HAP-1 (cell line): ENCODE results near the gene CT45A10.
"Not testable (repeated sequence)": the region's sequence is repeated elsewhere in the genome, so short reads cannot be mapped to it uniquely, and the experiment has no call there.

Source experiments
- DNase-seq, 2 experiments: peaks; one replicate each; pipeline ENCODE4 v3.0.0-alpha.2; 2016 to 2020; ENCODE audit warnings: low spot score in 2 of 2
- H3K27me3 ChIP-seq: fragments of 250-450 bp; sonication (Bioruptor Pico); 2 replicates; pipeline ENCODE4 v1.5.1; 2020; ENCODE audit warnings: low read depth, mild to moderate bottlenecking, moderate library complexity
- H3K36me3 ChIP-seq: fragments of 250-450 bp; sonication (Bioruptor Pico); replicated peaks from 2 replicates; pipeline ENCODE4 v1.5.1; 2020; ENCODE audit warnings: mild to moderate bottlenecking
- H3K4me1 ChIP-seq: fragments of 250-450 bp; sonication (Bioruptor Pico); 2 replicates; pipeline ENCODE4 v1.5.1; 2020; ENCODE audit warnings: mild to moderate bottlenecking
- H3K4me3 ChIP-seq: fragments of 250-450 bp; sonication (Bioruptor Pico); 2 replicates; pipeline ENCODE4 v1.5.1; 2020; ENCODE audit warnings: mild to moderate bottlenecking, moderate library complexity
- H3K9me3 ChIP-seq: fragments of 250-450 bp; sonication (Bioruptor Pico); 2 replicates; pipeline ENCODE4 v1.5.1; 2020; ENCODE audit warnings: mild to moderate bottlenecking, moderate library complexity
- in situ Hi-C: fragments of 300-500 bp; cut with MboI; formaldehyde crosslinking; loops from 3 replicates; pipeline ENCODE4 v1.14.3; 2020; ENCODE audit warnings: low sequenced_read_pairs, inconsistent platforms, mixed read lengths

Gene CT45A10

GRCh38 chrX:135893294-135893817 lies at the start of gene CT45A10, which contains the start of gene SAGE1:
TSS of gene CT45A10 (minus strand) at chrX:135893444. CDS start at chrX:135885344, 8,100 bp downstream.
TSS of gene SAGE1 (plus strand) at chrX:135893716. CDS start at chrX:135896243, 2,527 bp downstream.
- H3K4me3 ChIP-seq, result no peak within 1 kb of the TSS
- DNase-seq, result no peak
- no peaks in the 10 kb centered on the region for H3K36me3 ChIP-seq
- H3K27me3 ChIP-seq, result 0 out of 2 replicates have a peak, but pooled peaks cover 10% of the 10 kb centered on the region
- H3K4me1 ChIP-seq, result no peaks in the 10 kb centered on the region
- in situ Hi-C loops, result no loop called here
- no peaks in the 10 kb centered on the region for H3K9me3 ChIP-seq

GRCh38 chrX:135931644-135932487 lies 38.6 kb upstream of the CT45A10 start:
- Histone ChIP-seq H3K4me1 (no peaks in the 10 kb centered on the region), H3K4me3 (no peak overlapping the region), H3K27me3 (no peaks in the 10 kb centered on the region), H3K9me3 (no peaks in the 10 kb centered on the region), H3K36me3 (no peaks in the 10 kb centered on the region)
- in situ Hi-C loops, result no loop called here
- peak; percentile 59 to 77 for DNase-seq

GRCh38 chrX:135927897-135928296 lies 34.7 kb upstream of the CT45A10 start:
- no peak for DNase-seq
- Histone ChIP-seq H3K27me3 (no peaks in the 10 kb centered on the region; the same call in 1 of the 2 replicates), H3K36me3 (no peaks in the 10 kb centered on the region), H3K9me3 (no peaks in the 10 kb centered on the region), H3K4me3 (no peak overlapping the region), H3K4me1 (no peaks in the 10 kb centered on the region)
- in situ Hi-C loops, result no loop called here

GRCh38 chrX:135923353-135923752 lies 30.1 kb upstream of the CT45A10 start:
- Histone ChIP-seq H3K4me1 (no peaks in the 10 kb centered on the region), H3K27me3 (no peaks in the 10 kb centered on the region; the same call in 1 of the 2 replicates), H3K36me3 (no peaks in the 10 kb centered on the region), H3K4me3 (no peak overlapping the region), H3K9me3 (no peaks in the 10 kb centered on the region)
- in situ Hi-C loops, result no loop called here
- peak in 1 of 2 experiments; percentile 22 for DNase-seq

- in situ Hi-C loops, H3K4me1 ChIP-seq, H3K9me3 ChIP-seq, DNase-seq, H3K4me3 ChIP-seq, H3K27me3 ChIP-seq, H3K36me3 ChIP-seq: not testable (repeated sequence)
Measured at GRCh38 chrX:135920516-135920915, 27.3 kb upstream of the CT45A10 start.

GRCh38 chrX:135914404-135914803 lies 21.2 kb upstream of the CT45A10 start:
- Histone ChIP-seq H3K4me1 (no peaks in the 10 kb centered on the region), H3K9me3 (no peaks in the 10 kb centered on the region), H3K4me3 (no peak overlapping the region), H3K36me3 (no peaks in the 10 kb centered on the region), H3K27me3 (peaks cover 7% of the 10 kb centered on the region)
- DNase-seq, result no peak
- in situ Hi-C loops, result no loop called here

GRCh38 chrX:135910251-135910650 lies 17.0 kb upstream of the CT45A10 start:
- Histone ChIP-seq H3K27me3 (peaks cover 7% of the 10 kb centered on the region), H3K4me3 (no peak overlapping the region), H3K9me3 (no peaks in the 10 kb centered on the region), H3K4me1 (no peaks in the 10 kb centered on the region), H3K36me3 (no peaks in the 10 kb centered on the region)
- in situ Hi-C loops, result no loop called here
- DNase-seq, result no peak

- no peak for DNase-seq
- Histone ChIP-seq H3K27me3 (0 out of 2 replicates have a peak, but pooled peaks cover 10% of the 10 kb centered on the region), H3K9me3 (no peaks in the 10 kb centered on the region), H3K36me3 (no peaks in the 10 kb centered on the region), H3K4me1 (no peaks in the 10 kb centered on the region), H3K4me3 (no peak overlapping the region)
- in situ Hi-C loops, result no loop called here
Measured at GRCh38 chrX:135892781-135893180, 463 bp downstream of the CT45A10 start.

GRCh38 chrX:135890087-135890585 lies 3.1 kb downstream of the CT45A10 start:
- 0 out of 2 replicates have a peak, but pooled peaks cover 5% of the 10 kb centered on the region for H3K27me3 ChIP-seq
- in situ Hi-C loops, result no loop called here

GRCh38 chrX:135888976-135889375 lies 4.3 kb downstream of the CT45A10 start:
- DNase-seq, result peak; percentile 14 to 84
- H3K27me3 ChIP-seq, H3K4me1 ChIP-seq, in situ Hi-C loops, H3K4me3 ChIP-seq, H3K36me3 ChIP-seq, H3K9me3 ChIP-seq: not testable (repeated sequence)

More at GRCh38 chrX:135890087-135890585, 3.1 kb downstream of the CT45A10 start:
- DNase-seq, result no peak
- H3K36me3 ChIP-seq, result no peaks in the 10 kb centered on the region
- no peaks in the 10 kb centered on the region for H3K4me1 ChIP-seq
- no peak overlapping the region for H3K4me3 ChIP-seq
- no peaks in the 10 kb centered on the region for H3K9me3 ChIP-seq

GRCh38 chrX:135888230-135888629 lies 5.0 kb downstream of the CT45A10 start:
- H3K9me3 ChIP-seq, H3K4me3 ChIP-seq, DNase-seq, H3K36me3 ChIP-seq, H3K27me3 ChIP-seq, H3K4me1 ChIP-seq, in situ Hi-C loops: not testable (repeated sequence)

- in situ Hi-C loops, H3K36me3 ChIP-seq, H3K4me3 ChIP-seq, DNase-seq, H3K27me3 ChIP-seq, H3K4me1 ChIP-seq, H3K9me3 ChIP-seq: not testable (repeated sequence)
Measured at GRCh38 chrX:135882741-135883140, 10.5 kb downstream of the CT45A10 start.

- DNase-seq, H3K4me1 ChIP-seq, H3K9me3 ChIP-seq, H3K4me3 ChIP-seq, H3K36me3 ChIP-seq, H3K27me3 ChIP-seq, in situ Hi-C loops: not testable (repeated sequence)
Measured at GRCh38 chrX:135871712-135872111, 21.5 kb downstream of the CT45A10 start, which contains the start of gene CT45A9. TSS of gene CT45A9 (minus strand) at chrX:135871812. CDS start at chrX:135868061, 3,751 bp downstream.

GRCh38 chrX:135854438-135854837 lies 38.8 kb downstream of the CT45A10 start, which contains the start of gene CT45A8:
TSS of gene CT45A8 (minus strand) at chrX:135854538. CDS start at chrX:135850783, 3,755 bp downstream.
- H3K4me3 ChIP-seq, H3K27me3 ChIP-seq, DNase-seq, H3K9me3 ChIP-seq, H3K36me3 ChIP-seq, H3K4me1 ChIP-seq, in situ Hi-C loops: not testable (repeated sequence)
